KMS-11 (cell line): ENCODE results near the gene SET.
"Not testable (repeated sequence)": the region's sequence is repeated elsewhere in the genome, so short reads cannot be mapped to it uniquely, and the experiment has no call there.

Experiments used
- H2AFZ ChIP-seq: fragments of 200-600 bp; sonication (generic); 2 replicates; pipeline ENCODE4 v1.6.1; 2016; ENCODE audit warnings: antibody characterized with exemption, mixed run types, low read depth
- H3K27ac ChIP-seq: fragments of 200-600 bp; sonication (generic); 2 replicates; pipeline ENCODE4 v1.6.1; 2016; ENCODE audit warnings: mild to moderate bottlenecking, mixed run types
- H3K27me3 ChIP-seq: fragments of 200-600 bp; sonication (generic); 2 replicates; pipeline ENCODE4 v1.6.1; 2017; ENCODE audit warnings: mild to moderate bottlenecking, low read depth, mixed run types, moderate library complexity; ENCODE audit not compliant: insufficient read depth
- H3K36me3 ChIP-seq: fragments of 200-600 bp; sonication (generic); 2 replicates; pipeline ENCODE4 v1.6.1; 2017; ENCODE audit warnings: mild to moderate bottlenecking, mixed run types; ENCODE audit not compliant: insufficient read depth
- H3K4me1 ChIP-seq: fragments of 200-600 bp; sonication (generic); 2 replicates; pipeline ENCODE4 v1.6.1; 2016; ENCODE audit warnings: mild to moderate bottlenecking, low read depth, mixed run types; ENCODE audit not compliant: poor library complexity, severe bottlenecking
- H3K4me2 ChIP-seq: fragments of 200-600 bp; sonication (generic); 2 replicates; pipeline ENCODE4 v1.7.0; 2016; ENCODE audit warnings: mild to moderate bottlenecking, mixed run types
- H3K4me3 ChIP-seq: fragments of 200-600 bp; sonication (generic); IDR thresholded peaks from 2 replicates; pipeline ENCODE4 v1.6.1; 2017; ENCODE audit warnings: low read depth, low read length, mixed read lengths; ENCODE audit not compliant: insufficient read depth
- H3K79me2 ChIP-seq: fragments of 200-600 bp; sonication (generic); 2 replicates; pipeline ENCODE4 v1.6.1; 2016; ENCODE audit warnings: low read depth, mixed run types; ENCODE audit not compliant: insufficient read depth
- H3K9ac ChIP-seq: fragments of 200-600 bp; sonication (generic); 2 replicates; pipeline ENCODE4 v1.6.1; 2016; ENCODE audit warnings: mild to moderate bottlenecking, mixed run types
- H4K20me1 ChIP-seq: fragments of 200-600 bp; sonication (generic); 2 replicates; pipeline ENCODE4 v1.6.1; 2016; ENCODE audit warnings: mild to moderate bottlenecking, mixed run types; ENCODE audit not compliant: insufficient read depth
- CTCF ChIP-seq: fragments of 200-600 bp; sonication (generic); conservative IDR thresholded peaks from 2 replicates; pipeline ENCODE4 v1.6.1; 2017; ENCODE audit warnings: low read depth, mild to moderate bottlenecking, antibody characterized with exemption, low read length, moderate library complexity, mixed read lengths

The SET gene

GRCh38 chr9:128657344-128657704, 31.7 kb upstream of the SET start:
- Histone ChIP-seq H3K27me3 (no peaks in the 10 kb centered on the region), H3K27ac (peak overlapping the region; percentile 100), H4K20me1 (no peaks in the 10 kb centered on the region), H2AFZ (peak overlapping the region; percentile 90), H3K4me2 (peak overlapping the region; percentile 52), H3K9ac (peak overlapping the region; percentile 100), H3K4me1 (peaks cover 8% of the 10 kb centered on the region), H3K79me2 (no peaks in the 10 kb centered on the region), H3K4me3 (no peak overlapping the region), H3K36me3 (no peaks in the 10 kb centered on the region)
- no peak for TF ChIP-seq CTCF

GRCh38 chr9:128657796-128658195, 31.2 kb upstream of the SET start:
- no peak overlapping the region for H2AFZ ChIP-seq
- TF ChIP-seq CTCF, result no peak
- H3K79me2 ChIP-seq, result no peaks in the 10 kb centered on the region
- peaks cover 8% of the 10 kb centered on the region for H3K4me1 ChIP-seq
- H3K4me2 ChIP-seq, result no peak overlapping the region
- H3K4me3 ChIP-seq, result no peak overlapping the region
- no peak overlapping the region for H3K9ac ChIP-seq
- H3K36me3 ChIP-seq, result no peaks in the 10 kb centered on the region
- no peak overlapping the region for H3K27ac ChIP-seq
- H4K20me1 ChIP-seq, result no peaks in the 10 kb centered on the region
- no peaks in the 10 kb centered on the region for H3K27me3 ChIP-seq

- not testable (repeated sequence) for H3K4me2 ChIP-seq, H3K79me2 ChIP-seq, H4K20me1 ChIP-seq, H3K4me3 ChIP-seq, H3K27me3 ChIP-seq, H3K36me3 ChIP-seq, H3K27ac ChIP-seq, H3K4me1 ChIP-seq, H3K9ac ChIP-seq, H2AFZ ChIP-seq
Observed at GRCh38 chr9:128666481-128666941, 22.5 kb upstream of the SET start.

GRCh38 chr9:128669786-128670185, 19.2 kb upstream of the SET start:
- no peak overlapping the region for H3K9ac ChIP-seq
- H3K4me2 ChIP-seq, result no peak overlapping the region
- H4K20me1 ChIP-seq, result no peaks in the 10 kb centered on the region
- H3K4me3 ChIP-seq, result no peak overlapping the region
- H3K27me3 ChIP-seq, result no peaks in the 10 kb centered on the region
- no peak for TF ChIP-seq CTCF
- no peak overlapping the region for H3K27ac ChIP-seq
- H3K79me2 ChIP-seq, result no peaks in the 10 kb centered on the region
- no peak overlapping the region for H2AFZ ChIP-seq
- H3K4me1 ChIP-seq, result no peaks in the 10 kb centered on the region
- H3K36me3 ChIP-seq, result no peaks in the 10 kb centered on the region

- Histone ChIP-seq H3K9ac (no peak overlapping the region), H3K4me2 (no peak overlapping the region), H4K20me1 (no peaks in the 10 kb centered on the region), H3K4me3 (no peak overlapping the region), H3K27me3 (no peaks in the 10 kb centered on the region), H3K27ac (no peak overlapping the region), H3K4me1 (no peaks in the 10 kb centered on the region), H2AFZ (no peak overlapping the region), H3K79me2 (no peaks in the 10 kb centered on the region), H3K36me3 (no peaks in the 10 kb centered on the region)
- TF ChIP-seq CTCF, result no peak
Observed at GRCh38 chr9:128675382-128675781, 13.6 kb upstream of the SET start.
